Small intestine (tissue), 7 donors: ENCODE data around the gene PPIF. TPM values are rescaled to one million over a fixed set of nuclear protein-coding genes. Genes with fewer than 3 reads are reported as not detected.

ENCODE experiments used
- DNase-seq, 2 donors: peaks; one replicate each; pipeline versions ENCODE4 v3.0.0 to v3.0.0-alpha.2; 2013
- FAIRE-seq: peaks from 2 replicates; lab custom pipeline; 2012; peaks lifted over from hg19 to GRCh38; lab: Jason Lieb, UNC
- H3K27ac ChIP-seq, 3 donors: one replicate each; pipeline ENCODE4 v1.5.1; 2013; ENCODE audit warnings: low read length in 2 of 3, mild to moderate bottlenecking in 2 of 3, control low read depth in 1 of 3, inconsistent platforms in 1 of 3, low read depth in 1 of 3, moderate library complexity in 1 of 3
- H3K27me3 ChIP-seq, 3 donors: one replicate each; pipeline ENCODE4 v1.6.1; 2013; ENCODE audit warnings: low read length in 3 of 3, inconsistent platforms in 1 of 3; ENCODE audit not compliant: control insufficient read depth in 3 of 3, insufficient read depth in 3 of 3
- H3K36me3 ChIP-seq, 3 donors: one replicate each; pipeline ENCODE4 v1.6.1; 2013; ENCODE audit warnings: low read length in 3 of 3, inconsistent platforms in 1 of 3, low read depth in 1 of 3, mild to moderate bottlenecking in 1 of 3, moderate library complexity in 1 of 3; ENCODE audit not compliant: control insufficient read depth in 3 of 3, insufficient read depth in 2 of 3
- H3K4me1 ChIP-seq, 3 donors: one replicate each; pipeline ENCODE4 v1.6.1; 2013; ENCODE audit warnings: low read length in 2 of 3, inconsistent platforms in 1 of 3, low read depth in 1 of 3, mild to moderate bottlenecking in 1 of 3, moderate library complexity in 1 of 3; ENCODE audit not compliant: control insufficient read depth in 3 of 3, insufficient read depth in 2 of 3
- H3K4me3 ChIP-seq, 3 donors: one replicate each; pipeline ENCODE4 v1.5.1; 2013; ENCODE audit warnings: low read length in 3 of 3, control low read depth in 1 of 3, inconsistent platforms in 1 of 3, low read depth in 1 of 3, mild to moderate bottlenecking in 1 of 3, moderate library complexity in 1 of 3
- H3K9me3 ChIP-seq, 2 donors: one replicate each; pipeline ENCODE4 v1.6.1; 2013; ENCODE audit warnings: low read depth in 1 of 2, low read length in 1 of 2; ENCODE audit not compliant: control insufficient read depth in 2 of 2, insufficient read depth in 1 of 2
- WGBS, 3 donors: extraction: QIAGEN DNeasy Blood & Tissue Kit; methylation state at CpG; one replicate each; pipeline ENCODE4 v1.1.7; 2013; 5-methylcytosine and 5-hydroxymethylcytosine counted together
- polyA plus RNA-seq, 4 donors: library from polyadenylated mRNA; stranded (reverse) in 3 of 4; unstranded in 1 of 4; fragments of 200-250 nt in 3 of 4; fragments of 120-200 nt in 1 of 4; gene quantifications; one replicate each; pipeline versions ENCODE4 v1.2.1 to v1.2.3, GENCODE V29; 2013
- donor health status: healthy with polysubstance abuse.
- donor health status: control.
- donor health status: control.
- donor health status: Bipolar disorder and iron deficiency.
- donor health status: healthy.

PPIF gene
- polyA plus RNA-seq, 4 donors: 35.3 to 75.5 (median 57.1) TPM

- DNase-seq: no peak
- no peak for FAIRE-seq
- peaks cover 0 to 54% (median 8%) of the 10 kb centered on the region in 3 donors for H3K4me1 ChIP-seq
- H3K9me3 ChIP-seq: no peaks in the 10 kb centered on the region
- H3K27ac ChIP-seq: peak overlapping the region in 2 of 3 donors; percentile 66 to 72
- no peaks in the 10 kb centered on the region for H3K27me3 ChIP-seq
- H3K36me3 ChIP-seq: peaks cover 0 to 25% (median 0%) of the 10 kb centered on the region in 3 donors
- no peak overlapping the region for H3K4me3 ChIP-seq
- 46 to 72% (median 70%) methylated on average over 17 to 23 of the region's 23 CpGs for WGBS, 3 donors
Observed at GRCh38 chr10:79403441-79404230, 56.4 kb downstream of the PPIF start.

DNA sequence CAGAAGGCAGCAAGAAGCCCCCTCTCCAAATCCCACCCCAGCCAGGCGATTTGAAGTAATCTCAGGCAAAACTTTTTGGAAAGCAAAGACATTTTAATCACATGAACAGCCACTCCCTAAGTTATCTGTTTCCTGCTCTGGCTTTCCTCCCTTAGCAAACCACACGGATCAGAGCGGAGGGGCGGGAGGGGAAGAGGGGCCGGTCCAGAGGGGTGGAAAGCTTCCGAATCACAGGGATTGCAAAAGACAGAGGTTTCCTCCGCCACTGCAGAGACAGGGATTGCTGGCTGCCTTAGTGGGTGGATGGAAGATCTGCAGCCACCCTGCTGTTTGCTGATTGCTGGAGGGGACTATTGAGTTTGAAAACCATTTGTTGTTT lies 57.0 kb downstream of the PPIF start:
- Histone ChIP-seq H3K9me3 (no peaks in the 10 kb centered on the region), H3K27ac (peak overlapping the region in 2 of 3 donors; percentile 66 to 72), H3K36me3 (peaks cover 0 to 23% (median 0%) of the 10 kb centered on the region in 3 donors), H3K27me3 (no peaks in the 10 kb centered on the region), H3K4me3 (no peak overlapping the region), H3K4me1 (peaks cover 0 to 49% (median 8%) of the 10 kb centered on the region in 3 donors)
- FAIRE-seq: no peak
- DNase-seq: no peak
- WGBS, 3 donors: 25 to 45% (median 29%) methylated on average over 6 to 7 of the region's 7 CpGs

- Histone ChIP-seq H3K9me3 (no peaks in the 10 kb centered on the region), H3K27ac (peak overlapping the region in 1 of 3 donors; percentile 22), H3K4me1 (peaks cover 0 to 44% (median 8%) of the 10 kb centered on the region in 3 donors), H3K36me3 (peaks cover 0 to 24% (median 0%) of the 10 kb centered on the region in 3 donors), H3K4me3 (no peak overlapping the region), H3K27me3 (no peaks in the 10 kb centered on the region)
- 69 to 85% (median 74%) methylated on average over 5 of the region's 5 CpGs for WGBS, 3 donors
- no peak for FAIRE-seq
- no peak for DNase-seq
Observed at GRCh38 chr10:79404690-79405131, 57.4 kb downstream of the PPIF start.

Other genes starting within 250 kb of the PPIF start
- gene ZCCHC24, start 98.2 kb downstream of the PPIF start, polyA plus RNA-seq: 10 to 100 TPM in 3 of 4 donors, under 1 TPM in 1; 0.89 to 13.0 (median 11.4) TPM
- under 1 TPM; 0.22 to 0.69 (median 0.48) TPM for gene EIF5AL1, start 165.1 kb downstream of the PPIF start, polyA plus RNA-seq
- 10 to 100 TPM in 1 of 4 donors, 1 to 10 TPM in 1, under 1 TPM in 2; 0.01 to 13.4 (median 2.4) TPM for gene SFTPA2, start 212.9 kb downstream of the PPIF start, polyA plus RNA-seq